ENCODE data around the gene PHACTR3. TPM values are rescaled to one million over a fixed set of nuclear protein-coding genes. Genes with fewer than 3 reads are reported as not detected.
A peak's percentile ranks its signal among the peaks of the same experiment; 100 is the strongest.

PHACTR3 gene
- total RNA-seq, 1 donor from 2014 or later, result 1.8 TPM

DNA sequence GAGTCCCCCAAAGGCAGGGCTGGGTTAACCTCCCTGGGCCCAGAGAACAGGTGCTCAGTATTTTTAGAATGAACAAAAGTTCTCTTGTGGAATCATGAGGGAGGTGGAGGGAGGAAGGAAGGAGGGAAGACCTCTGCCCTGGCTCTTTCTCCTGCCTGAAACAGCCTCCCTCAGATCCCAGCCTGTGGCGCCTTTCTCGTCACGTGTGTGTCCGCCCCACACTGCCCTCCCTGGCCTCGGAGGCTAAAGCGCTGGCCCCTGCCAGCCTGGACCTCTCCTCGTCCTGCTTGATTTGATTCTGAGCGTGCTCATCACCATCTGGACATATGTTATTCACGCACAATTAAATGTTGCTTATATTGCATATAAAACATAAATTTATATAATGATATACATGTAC, 40.9 kb downstream of the PHACTR3 start:
- DNase-seq (ENCODE audit: low spot score), result peak; percentile 12

DNA sequence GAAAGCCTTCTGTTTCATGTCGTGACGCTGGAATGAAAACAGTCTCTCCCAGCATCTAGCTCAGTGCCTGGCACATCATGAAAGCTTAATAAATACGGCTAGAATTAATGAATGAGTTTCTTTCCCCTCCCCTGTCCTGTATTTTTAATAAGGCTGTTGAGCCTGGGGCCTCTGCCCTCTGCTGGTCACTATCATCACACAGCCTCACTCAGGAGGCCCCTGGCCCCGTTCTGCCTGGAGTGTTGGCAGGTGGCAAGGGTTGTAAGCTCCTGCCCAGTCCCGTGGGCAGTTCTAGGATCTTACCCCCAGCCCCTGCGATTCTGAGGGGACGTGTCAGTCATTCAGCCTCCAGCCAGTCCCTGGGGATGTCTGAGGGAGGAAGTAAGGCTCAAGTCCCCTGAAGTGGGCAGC, 41.4 kb downstream of the PHACTR3 start:
- DNase-seq (ENCODE audit: low spot score), result peak; percentile 78

GRCh38 chr20:59646487-59646886, 42.1 kb downstream of the PHACTR3 start:
- peak; percentile 55 for DNase-seq (ENCODE audit: low spot score)

DNA sequence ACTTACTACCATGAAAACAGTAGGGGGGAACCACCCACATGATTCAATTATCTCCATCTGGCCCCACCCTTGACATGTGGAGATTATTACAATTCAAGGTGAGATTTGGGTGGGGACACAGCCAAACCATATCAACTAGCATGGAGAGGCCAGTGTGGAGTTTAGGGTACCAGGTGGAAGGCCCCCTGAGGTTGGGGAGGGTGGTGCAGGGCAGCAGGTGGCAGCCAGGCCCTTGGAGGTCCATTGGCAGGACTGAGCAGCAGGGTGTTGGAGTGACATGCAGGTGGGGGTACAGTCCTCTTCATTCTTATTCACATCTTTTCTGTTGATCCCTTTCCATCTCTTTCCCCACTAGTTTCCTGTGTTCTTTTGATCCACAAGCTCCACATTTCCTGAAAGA, 42.9 kb downstream of the PHACTR3 start:
- DNase-seq (ENCODE audit: low spot score), result peak; percentile 16

DNA sequence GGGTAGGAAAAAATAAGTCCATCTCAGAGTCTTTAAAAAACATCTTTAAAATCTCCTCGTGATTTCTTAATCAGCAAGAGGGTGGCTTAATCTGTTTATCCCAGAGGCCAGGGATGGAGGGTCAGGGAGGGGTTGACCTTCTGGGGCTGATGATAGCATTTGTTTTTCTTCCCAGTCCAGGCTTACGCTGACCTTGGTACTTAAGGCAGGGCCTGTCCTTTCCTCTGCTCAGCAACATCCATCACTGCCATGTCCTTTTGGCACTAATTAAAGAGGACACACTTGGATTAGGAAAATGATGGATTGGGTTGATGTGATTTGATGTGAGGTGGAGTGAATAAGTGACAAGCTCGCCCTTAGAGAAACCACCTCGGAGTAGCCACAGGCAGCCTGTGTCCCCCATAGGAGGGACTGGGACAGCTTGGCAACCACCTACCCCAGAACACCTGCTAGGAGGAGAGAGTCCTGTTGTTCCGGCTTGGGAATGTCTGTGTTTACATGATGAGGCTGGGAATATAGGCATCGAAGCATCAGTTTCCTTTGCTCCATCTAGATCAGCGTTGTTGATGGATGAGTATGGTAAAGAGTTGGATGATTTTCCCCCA, 44.2 kb downstream of the PHACTR3 start:
- DNase-seq (ENCODE audit: low spot score), result peak; percentile 24

DNA sequence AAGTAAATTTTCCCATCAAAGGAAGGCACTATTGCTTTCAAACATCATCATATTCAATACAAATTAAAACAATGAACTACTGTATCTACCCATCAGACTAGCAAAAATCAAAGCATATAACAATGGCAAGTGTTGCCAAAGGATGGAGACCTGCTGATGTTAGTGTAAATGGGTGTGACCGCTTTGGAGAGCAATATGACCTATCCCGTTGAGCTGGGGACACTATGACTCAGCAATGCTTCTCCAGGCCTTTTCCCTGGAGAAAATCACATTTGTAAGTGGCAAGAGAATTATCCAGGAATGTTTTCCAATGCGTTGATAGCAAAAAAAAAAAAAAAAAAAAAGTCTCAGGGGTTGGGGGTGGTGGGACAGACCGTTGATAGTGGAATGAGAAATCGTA, 46.1 kb downstream of the PHACTR3 start:
- DNase-seq (ENCODE audit: low spot score), result no peak

DNA sequence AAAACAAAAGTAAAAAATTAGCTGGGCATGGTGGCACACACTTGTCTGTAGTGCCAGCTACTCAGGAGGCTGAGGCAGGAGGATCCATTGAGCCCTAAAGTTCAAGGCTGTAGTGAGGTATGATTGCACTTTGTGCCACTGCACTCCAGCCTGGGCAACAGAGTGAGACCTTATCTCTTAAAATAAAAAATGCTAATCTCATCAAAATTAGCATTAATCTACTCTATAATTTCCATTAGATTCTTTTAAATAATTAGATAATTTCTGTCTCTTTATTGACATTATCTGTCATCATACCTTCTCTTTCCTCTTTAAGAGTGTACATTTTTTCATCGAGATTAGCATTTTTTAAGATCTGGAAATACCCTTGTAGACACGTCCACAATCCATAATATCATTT, 48.0 kb downstream of the PHACTR3 start:
- no peak for DNase-seq (ENCODE audit: low spot score)

DNA sequence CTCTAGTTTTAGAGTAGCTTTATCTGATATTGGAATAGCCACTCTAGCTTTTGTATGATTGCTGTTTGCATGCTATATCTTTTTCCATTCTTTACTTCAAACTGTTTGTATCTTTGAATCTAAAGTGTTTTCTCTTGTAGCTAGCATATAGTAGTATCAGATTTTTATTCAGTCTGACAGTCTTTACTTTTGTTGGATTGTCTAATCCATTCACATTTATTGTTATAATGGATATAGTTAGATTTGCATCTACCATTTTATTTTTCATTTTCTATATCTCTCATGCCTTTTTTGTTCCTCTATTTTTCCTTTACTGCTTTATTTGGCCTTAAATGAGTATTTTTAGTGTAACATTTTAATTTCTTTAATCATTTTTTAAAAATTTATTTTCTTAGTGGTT, 52.1 kb downstream of the PHACTR3 start:
- DNase-seq (ENCODE audit: low spot score), result no peak

GRCh38 chr20:59657459-59658046, 53.2 kb downstream of the PHACTR3 start:
- no peak for DNase-seq (ENCODE audit: low spot score)

- no peak for DNase-seq (ENCODE audit: low spot score)
Measured at GRCh38 chr20:59660471-59660870, 56.1 kb downstream of the PHACTR3 start.

GRCh38 chr20:59661153-59661552, 56.8 kb downstream of the PHACTR3 start:
- DNase-seq (ENCODE audit: low spot score), result no peak

- DNase-seq (ENCODE audit: low spot score), result no peak
Measured at GRCh38 chr20:59661621-59662020, 57.3 kb downstream of the PHACTR3 start.

DNA sequence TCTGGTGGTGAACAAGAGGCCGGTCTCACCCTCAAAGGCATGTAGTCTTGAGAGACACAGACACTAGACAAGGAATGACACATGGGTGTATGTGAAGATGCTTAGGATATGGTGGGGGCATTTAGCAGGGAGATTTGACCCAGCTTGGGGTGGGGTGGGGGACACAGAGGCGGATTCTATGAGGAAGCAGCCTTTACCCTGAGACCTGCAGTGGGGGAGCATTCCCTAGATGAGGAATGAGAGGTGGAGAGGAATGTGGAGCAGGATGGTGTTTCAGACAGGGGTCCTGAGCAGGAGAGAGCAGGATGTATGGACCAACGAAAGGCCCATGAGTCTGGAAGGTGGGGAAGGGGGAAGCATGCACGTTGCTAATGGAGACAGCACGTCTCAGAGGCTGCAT, 57.8 kb downstream of the PHACTR3 start:
- no peak for DNase-seq (ENCODE audit: low spot score)

- DNase-seq (ENCODE audit: low spot score), result no peak
Measured at GRCh38 chr20:59662856-59663512, 58.6 kb downstream of the PHACTR3 start.

- DNase-seq (ENCODE audit: low spot score), result no peak
Measured at GRCh38 chr20:59663513-59664060, 59.2 kb downstream of the PHACTR3 start.

DNA sequence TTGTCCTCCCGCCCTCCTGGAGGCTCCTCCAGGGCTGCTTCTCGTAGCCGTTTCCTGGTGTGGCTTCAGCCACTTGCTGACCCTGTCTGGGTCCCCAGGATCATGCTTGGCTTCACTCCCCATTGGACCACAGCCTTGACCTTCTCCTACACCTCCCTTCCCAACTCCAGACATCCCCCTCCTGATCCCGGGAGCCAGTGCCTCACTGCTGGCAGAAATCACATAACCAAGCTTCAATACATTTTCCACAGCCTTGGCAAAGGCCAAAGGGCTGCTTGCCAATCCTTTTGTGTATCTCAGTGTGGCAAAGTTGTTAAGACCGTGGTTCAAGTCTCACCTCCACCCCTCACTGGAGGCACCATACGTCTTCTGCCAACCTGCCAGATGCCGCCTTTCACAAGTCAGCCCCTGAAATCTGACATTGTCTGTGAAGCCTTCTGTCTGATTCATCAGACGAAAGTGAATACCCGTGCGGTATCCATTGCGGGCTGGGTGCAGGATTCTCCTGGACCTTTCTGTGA, 60.1 kb downstream of the PHACTR3 start:
- DNase-seq (ENCODE audit: low spot score), result no peak

GRCh38 chr20:59665656-59666555, 61.6 kb downstream of the PHACTR3 start:
- no peak for DNase-seq (ENCODE audit: low spot score)

DNA sequence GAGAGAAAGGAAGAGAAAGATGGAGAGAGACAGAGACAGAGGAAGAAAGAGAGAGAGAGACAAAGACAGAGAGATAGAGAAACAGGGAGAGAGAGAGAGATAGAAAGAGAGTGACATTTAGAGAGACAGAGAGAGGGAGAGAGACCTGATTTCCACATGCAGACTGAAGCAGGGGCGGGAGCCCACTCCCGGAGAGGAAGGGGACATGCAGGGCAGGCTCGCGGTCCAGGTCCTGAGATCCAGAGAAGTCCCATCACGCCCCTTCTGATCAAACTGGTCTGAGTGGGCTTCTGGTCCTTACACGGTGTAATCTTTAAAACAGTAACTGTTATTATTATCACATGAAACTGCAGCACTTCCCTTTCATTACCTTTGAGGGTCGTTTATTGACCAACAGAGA, 62.2 kb downstream of the PHACTR3 start:
- DNase-seq (ENCODE audit: low spot score), result no peak

DNA sequence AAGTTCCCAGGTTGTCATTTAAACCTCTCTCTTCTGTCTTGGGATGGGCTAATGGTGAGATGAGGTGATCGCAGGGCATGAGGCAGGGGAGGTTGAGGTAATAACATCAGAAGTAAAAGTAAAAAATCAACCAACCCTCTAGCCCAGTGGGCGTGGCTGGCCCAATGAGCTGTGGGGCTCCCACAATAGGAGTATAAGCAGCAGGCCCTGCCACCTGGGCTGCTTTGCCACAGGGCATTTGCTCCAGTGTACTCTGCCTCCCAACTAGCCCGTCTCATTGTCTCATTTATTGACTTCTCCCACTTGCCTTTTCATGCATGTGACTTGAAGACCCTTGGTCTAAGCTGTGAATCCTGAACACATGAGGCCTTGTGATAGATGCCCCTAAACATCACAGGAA, 62.8 kb downstream of the PHACTR3 start:
- DNase-seq (ENCODE audit: low spot score), result no peak

DNA sequence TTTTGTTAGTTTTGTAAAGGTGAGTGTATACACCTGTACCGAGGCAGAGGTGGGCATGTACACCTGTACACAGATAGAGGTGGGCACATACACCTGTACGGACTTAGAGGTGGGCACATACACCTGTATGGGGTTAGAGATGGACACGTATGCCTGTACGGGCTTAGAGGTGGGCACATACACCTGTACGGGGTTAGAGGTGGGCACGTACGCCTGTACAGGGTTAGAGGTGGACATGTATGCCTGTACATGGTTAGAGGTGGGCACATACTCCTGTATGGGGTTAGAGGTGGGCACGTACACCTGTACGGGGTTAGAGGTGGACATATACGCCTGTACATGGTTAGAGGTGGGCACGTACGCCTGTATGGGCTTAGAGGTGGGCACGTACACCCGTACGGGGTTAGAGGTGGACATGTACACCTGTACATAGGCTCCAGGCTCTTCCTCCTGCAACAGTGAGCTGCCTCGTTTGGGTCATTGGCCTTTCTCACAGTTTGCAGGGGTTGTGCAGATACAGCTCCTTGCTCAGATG, 63.7 kb downstream of the PHACTR3 start:
- DNase-seq (ENCODE audit: low spot score), result no peak

Measured in mesenteric fat pad (tissue), 1 donor.